Hepatocyte (in vitro differentiated cells): Measurements from ENCODE around the gene SPATA20.

Source experiments
- EZH2 ChIP-seq: fragments of 200-600 bp; sonication (generic); IDR thresholded peaks from 2 replicates; pipeline ENCODE4 v1.6.1; 2016; ENCODE audit warnings: antibody characterized with exemption, mild to moderate bottlenecking, borderline replicate concordance
- EZH2phosphoT487 ChIP-seq: fragments of 200-600 bp; sonication (generic); IDR thresholded peaks from one replicate; pipeline ENCODE4 v1.6.1; 2018; ENCODE audit warnings: antibody characterized with exemption, mild to moderate bottlenecking, low read depth, moderate library complexity; ENCODE audit not compliant: unreplicated experiment, severe bottlenecking
- TF ChIP-seq, protein P1 (sequence below): fragments of 200-600 bp; sonication (generic); IDR thresholded peaks from 2 replicates; pipeline ENCODE4 v1.5.1; 2016; ENCODE audit warnings: antibody characterized with exemption, mild to moderate bottlenecking; ENCODE audit not compliant: poor library complexity

DNA sequence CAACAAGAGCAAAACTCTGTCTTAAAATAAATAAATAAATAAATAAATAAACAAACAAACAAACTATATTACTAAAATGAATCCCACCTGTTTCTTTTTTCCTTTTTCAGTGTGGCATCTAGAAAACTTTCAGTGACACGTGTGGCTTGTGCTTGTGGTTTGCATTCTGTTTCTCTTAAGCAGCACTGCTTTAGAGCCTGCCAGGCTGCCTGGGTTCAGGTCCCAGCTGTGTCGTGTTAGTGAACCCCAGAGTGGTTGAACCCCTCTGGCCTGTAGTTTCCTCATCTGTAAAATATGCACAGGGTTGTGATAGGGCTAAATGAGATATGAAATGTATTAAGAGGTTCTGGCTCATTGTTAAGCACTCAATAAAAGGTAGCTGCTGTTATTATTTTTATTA lies 26.5 kb upstream of the SPATA20 start:
- TF ChIP-seq, protein P1, sequence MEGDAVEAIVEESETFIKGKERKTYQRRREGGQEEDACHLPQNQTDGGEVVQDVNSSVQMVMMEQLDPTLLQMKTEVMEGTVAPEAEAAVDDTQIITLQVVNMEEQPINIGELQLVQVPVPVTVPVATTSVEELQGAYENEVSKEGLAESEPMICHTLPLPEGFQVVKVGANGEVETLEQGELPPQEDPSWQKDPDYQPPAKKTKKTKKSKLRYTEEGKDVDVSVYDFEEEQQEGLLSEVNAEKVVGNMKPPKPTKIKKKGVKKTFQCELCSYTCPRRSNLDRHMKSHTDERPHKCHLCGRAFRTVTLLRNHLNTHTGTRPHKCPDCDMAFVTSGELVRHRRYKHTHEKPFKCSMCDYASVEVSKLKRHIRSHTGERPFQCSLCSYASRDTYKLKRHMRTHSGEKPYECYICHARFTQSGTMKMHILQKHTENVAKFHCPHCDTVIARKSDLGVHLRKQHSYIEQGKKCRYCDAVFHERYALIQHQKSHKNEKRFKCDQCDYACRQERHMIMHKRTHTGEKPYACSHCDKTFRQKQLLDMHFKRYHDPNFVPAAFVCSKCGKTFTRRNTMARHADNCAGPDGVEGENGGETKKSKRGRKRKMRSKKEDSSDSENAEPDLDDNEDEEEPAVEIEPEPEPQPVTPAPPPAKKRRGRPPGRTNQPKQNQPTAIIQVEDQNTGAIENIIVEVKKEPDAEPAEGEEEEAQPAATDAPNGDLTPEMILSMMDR: no peak
- TF ChIP-seq EZH2phosphoT487: no peak
- no peak for TF ChIP-seq EZH2
